Stimulated activated CD8-positive, alpha-beta memory T cell treated with anti-CD3 and anti-CD28 coated beads, Interleukin-15, amount 100 ng/mL, for 24 hours (primary cell): ENCODE measurements around the gene NIPAL1.

ENCODE experiments used
- DNase-seq: peaks from one replicate; pipeline ENCODE4 v3.0.0-alpha.2; 2020; ENCODE audit warnings: low read depth

Gene NIPAL1

GRCh38 chr4:48027653-48028052 is 11.1 kb downstream of the NIPAL1 start:
- DNase-seq: no peak

DNA sequence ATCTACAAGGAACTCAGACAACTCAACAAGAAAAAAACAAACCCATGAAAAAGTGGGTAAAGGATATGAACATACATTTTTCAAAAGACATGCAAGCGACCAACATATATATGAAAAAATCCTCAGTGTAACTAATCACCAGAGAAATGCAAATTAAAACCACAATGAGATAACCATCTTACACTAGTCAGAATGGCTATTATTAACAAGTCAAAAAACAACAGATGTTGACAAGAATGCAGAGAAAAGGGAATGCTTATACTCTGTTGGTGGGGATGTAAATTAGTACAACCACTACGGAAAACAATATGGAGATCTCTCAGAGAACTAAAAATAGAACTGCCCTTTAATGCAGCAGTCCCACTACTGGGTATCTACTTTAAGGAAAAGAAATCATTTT is 12.1 kb downstream of the NIPAL1 start:
- no peak for DNase-seq

- no peak for DNase-seq
Observed at GRCh38 chr4:48030470-48030869, 13.9 kb downstream of the NIPAL1 start.

DNA sequence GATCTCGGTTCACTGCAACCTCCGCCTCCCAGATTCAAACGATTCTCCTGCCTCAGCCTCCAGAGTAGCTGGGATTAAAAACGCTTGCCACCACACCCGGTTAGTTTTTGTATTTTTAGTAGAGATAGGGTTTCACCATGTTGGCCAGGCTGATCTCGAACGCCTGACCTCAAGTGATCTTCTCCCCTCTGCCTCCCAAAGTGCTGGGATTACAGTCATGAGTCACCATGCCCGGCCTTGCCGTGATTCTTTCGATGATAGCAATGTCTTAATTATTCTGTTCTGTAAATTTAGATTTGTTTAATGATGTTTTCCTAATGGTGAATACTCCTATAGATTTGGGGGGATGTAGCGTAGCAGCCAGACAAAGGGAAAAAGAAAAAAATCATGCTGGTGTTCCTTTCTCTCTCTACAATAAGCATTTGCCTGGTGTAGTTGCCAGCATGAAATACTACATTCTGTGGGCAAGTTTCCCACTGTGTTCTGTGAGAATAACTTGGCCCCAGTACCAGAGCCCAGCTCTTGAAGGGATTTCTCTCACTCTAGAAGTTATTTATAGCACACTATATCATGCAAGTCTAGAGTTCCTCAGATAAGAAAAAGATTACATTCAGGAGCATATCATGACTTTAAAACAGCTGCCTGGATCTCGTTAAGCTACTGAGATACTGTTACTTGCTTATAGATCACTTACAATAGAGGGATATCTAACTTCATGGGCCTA is 15.4 kb downstream of the NIPAL1 start:
- DNase-seq: no peak

DNA sequence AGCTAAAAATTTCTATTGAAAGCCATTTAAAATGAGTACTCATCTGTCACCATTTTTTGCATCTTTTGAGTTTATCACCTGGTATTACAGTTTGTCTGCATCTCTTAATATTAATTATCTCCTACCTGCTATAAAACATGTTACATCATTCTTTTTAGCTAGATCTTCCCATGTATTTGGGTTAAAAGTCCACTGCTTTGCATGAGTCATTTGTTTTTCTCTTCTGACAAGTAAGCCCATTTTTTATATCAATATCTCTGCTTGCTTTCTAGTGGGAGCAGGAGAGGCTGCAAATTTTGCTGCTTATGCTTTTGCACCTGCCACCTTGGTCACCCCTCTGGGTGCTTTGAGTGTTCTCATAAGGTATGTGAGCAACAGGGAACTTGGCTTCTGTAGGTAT is 16.1 kb downstream of the NIPAL1 start:
- no peak for DNase-seq

DNA sequence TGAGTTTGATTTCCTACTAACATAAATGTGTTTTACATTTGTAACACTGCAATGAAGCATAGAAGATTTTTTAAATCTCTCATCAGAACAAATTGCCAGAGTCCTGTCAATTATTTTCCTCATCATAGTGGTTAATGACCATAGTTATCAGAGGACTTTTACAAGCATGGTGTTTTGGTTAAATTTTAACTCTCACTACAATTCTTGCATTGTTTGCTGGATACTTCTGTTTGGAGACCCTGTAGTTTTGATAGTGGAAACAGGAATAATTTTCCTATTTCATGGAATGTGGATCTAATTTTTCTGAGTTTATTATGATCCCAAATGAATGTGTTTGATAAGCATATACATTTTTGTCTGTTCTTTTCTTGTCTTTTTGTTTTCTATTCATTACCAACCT is 16.8 kb downstream of the NIPAL1 start:
- no peak for DNase-seq

GRCh38 chr4:48033825-48034413 is 17.3 kb downstream of the NIPAL1 start:
- no peak for DNase-seq

GRCh38 chr4:48035952-48036351 is 19.4 kb downstream of the NIPAL1 start:
- DNase-seq: no peak

- DNase-seq: no peak
Observed at GRCh38 chr4:48037117-48037462, 20.5 kb downstream of the NIPAL1 start.

- DNase-seq: no peak
Observed at GRCh38 chr4:48038666-48039065, 22.1 kb downstream of the NIPAL1 start.

GRCh38 chr4:48039561-48039960 is 23.0 kb downstream of the NIPAL1 start:
- DNase-seq: no peak

GRCh38 chr4:48041535-48042137 is 25.1 kb downstream of the NIPAL1 start:
- no peak for DNase-seq

GRCh38 chr4:48042979-48043461 is 26.4 kb downstream of the NIPAL1 start:
- no peak for DNase-seq

GRCh38 chr4:48043504-48043903 is 26.9 kb downstream of the NIPAL1 start:
- DNase-seq: no peak

DNA sequence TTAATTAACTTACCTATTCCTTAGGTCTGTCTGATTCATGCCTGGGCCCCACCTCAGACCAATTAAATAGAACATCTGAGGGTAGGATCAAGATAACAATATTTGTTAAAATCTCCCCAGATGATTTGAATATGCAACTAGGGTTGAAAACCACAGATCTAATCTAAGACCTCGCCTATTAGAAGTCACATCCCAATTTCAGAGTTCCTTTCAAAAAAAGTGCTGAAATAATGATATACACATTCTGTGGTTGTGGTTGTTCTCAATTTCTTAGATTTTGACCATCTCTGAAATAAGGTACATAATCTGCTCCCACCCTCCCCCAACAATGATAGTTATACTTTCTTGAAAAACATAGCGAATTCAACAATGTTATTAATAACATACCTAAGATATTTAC is 27.7 kb downstream of the NIPAL1 start:
- no peak for DNase-seq

GRCh38 chr4:48046059-48046458 is 29.5 kb downstream of the NIPAL1 start:
- no peak for DNase-seq

DNA sequence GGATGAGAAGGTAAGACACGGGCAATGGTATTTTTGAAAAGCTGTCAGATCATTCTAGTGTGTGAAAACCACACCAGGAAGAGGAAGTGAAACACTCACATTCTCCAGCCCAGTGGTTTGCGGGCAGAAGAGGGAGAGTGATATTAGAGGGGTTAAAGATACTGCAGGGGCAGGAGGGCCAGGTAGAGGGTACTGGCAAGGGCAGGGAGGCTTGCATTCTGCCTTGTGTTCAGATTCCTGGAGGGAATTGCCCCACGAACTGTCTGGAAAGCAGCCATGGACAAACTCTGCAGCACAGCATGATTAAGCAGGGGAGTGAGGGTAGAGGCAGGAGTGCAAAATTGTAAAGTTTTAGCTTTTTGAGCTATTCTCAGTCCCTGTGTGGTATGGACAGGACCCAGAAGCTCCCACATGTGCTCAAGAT is 30.9 kb downstream of the NIPAL1 start:
- DNase-seq: peak; percentile 44

- DNase-seq: no peak
Observed at GRCh38 chr4:48047896-48048295, 31.3 kb downstream of the NIPAL1 start.

DNA sequence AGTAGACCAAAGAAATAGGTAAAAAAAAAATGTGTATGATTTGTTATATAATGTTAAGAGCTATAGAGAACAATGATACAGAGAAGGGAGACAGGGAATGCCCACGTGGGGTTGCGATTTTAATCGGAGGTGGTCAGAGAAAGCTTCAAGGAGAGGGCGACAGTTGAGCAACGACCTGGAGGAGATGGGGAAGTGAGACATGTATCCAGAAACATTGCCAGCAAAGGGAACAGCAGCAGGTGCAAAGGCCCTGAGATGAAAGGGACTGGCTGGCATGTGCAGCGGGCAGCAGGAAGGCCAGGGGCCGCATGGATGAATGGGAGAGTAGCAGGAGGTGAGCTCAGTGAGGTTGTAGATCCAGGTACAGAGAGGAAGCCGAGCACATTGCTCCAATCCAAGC is 32.9 kb downstream of the NIPAL1 start:
- no peak for DNase-seq

DNA sequence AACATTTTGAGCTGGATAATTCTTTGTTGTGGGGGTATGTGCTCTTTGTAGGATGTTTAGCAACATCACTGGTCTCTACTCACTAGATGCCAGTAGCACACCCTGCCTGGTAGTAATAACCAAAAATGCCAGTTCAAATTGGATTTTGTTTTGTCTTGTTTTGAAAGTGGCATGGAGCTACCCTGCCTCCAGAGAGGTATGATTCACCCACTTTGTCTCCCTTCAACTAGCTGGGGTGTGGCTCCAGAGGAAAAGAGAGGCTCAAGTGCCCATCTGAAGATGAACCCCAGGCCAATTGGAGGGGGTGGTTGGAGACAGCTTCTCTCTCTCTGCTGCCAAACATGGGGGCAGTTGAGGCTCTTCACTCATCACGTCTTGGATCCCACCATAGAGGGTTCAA is 34.5 kb downstream of the NIPAL1 start:
- DNase-seq: no peak

DNA sequence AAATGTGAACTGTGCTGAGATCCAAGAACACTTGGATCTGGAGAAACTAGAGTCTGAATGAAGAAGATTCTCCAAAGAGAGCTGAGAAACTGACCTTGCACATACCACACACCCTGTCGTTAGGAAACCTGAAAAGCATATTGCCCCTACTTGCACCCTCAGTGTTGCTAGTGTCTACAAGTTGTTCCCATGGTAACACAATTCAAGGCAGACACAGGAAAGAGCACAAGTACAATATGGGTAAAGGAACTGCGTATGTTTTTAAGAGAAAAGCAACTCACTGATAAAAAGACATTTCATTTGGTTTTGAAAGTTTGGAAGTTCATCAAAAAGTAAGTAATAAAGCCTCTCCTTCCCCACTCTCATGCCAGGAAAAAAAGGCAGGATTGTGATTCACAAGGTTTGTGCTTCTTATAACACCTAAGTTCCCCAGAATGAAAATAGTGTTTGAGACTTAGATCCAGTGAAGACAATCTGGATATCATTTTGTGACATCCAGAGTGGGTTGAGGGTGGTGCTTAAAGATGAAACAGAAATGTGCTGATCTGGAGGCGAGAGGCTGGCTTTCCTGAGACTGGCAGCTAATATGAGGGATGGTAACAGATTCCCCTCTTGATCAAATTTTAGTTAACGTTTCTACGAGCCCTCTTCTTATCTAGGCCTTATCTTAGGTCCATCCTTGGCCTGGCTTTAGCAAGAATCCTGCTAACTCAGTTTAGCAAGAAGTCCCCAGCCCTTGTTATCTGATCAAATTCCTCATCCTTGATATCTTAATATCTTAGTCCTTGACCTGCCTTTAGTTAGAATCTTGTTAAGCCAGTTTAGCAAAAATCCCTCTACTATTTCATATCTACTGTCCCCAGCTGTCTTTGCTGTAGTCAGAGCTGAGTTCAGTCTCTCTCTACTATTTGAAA is 42.3 kb downstream of the NIPAL1 start:
- DNase-seq: no peak

GRCh38 chr4:48064349-48064748 is 47.8 kb downstream of the NIPAL1 start:
- no peak for DNase-seq
